Measurements from ENCODE around the gene SCARB1.

DNA sequence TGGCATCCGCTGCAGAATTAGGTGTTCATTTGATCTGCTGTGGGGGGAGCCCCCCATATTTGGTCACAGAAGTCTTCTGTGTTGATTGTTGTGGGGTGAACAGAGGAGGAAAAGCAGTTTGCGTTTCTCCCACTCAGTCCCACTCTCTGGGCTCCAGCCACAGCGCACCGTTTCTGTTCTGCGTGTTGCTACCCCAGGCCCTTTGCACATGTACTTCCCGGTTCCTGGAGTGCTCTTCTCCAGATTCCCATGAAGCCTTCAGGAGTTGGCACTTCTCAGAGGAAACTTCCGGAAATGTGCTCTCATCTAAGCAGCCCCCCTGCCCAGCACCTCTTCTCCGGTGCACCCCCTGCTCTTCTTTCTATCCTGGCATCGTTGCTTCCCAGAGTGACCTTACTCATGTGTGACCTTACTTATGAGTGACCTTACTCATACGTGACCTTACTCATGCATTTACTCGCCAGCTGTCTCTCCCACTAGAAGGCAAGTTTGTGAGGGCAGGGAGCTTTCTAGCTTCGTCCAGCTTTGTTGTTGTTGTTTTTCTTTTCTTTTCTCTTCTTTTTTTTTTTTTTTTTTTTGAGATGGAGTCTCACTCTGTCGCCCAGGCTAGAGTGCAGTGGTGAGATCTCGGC, 93.7 kb downstream of the SCARB1 start:
- TF ChIP-seq, protein P1, sequence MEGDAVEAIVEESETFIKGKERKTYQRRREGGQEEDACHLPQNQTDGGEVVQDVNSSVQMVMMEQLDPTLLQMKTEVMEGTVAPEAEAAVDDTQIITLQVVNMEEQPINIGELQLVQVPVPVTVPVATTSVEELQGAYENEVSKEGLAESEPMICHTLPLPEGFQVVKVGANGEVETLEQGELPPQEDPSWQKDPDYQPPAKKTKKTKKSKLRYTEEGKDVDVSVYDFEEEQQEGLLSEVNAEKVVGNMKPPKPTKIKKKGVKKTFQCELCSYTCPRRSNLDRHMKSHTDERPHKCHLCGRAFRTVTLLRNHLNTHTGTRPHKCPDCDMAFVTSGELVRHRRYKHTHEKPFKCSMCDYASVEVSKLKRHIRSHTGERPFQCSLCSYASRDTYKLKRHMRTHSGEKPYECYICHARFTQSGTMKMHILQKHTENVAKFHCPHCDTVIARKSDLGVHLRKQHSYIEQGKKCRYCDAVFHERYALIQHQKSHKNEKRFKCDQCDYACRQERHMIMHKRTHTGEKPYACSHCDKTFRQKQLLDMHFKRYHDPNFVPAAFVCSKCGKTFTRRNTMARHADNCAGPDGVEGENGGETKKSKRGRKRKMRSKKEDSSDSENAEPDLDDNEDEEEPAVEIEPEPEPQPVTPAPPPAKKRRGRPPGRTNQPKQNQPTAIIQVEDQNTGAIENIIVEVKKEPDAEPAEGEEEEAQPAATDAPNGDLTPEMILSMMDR (IDR thresholded peaks at IDR 0.05; ENCODE audit: low read depth, low read length, poor library complexity, severe bottlenecking), result no peak
- TF ChIP-seq EZH2phosphoT487 (IDR thresholded peaks at IDR 0.05; ENCODE audit: borderline replicate concordance, low read length), result no peak
